HepG2 (cell line): Measurements from ENCODE around the gene GRM7.

Source experiments
- BHLHE40 ChIP-seq: IDR thresholded peaks from 2 replicates; pipeline ENCODE4 v1.6.1; 2011; ENCODE audit warnings: low read length, improper control_type of control experiment
- JUND ChIP-seq: sonication (generic); formaldehyde crosslinking; IDR thresholded peaks from 2 replicates; pipeline ENCODE4 v1.8.0; 2022; ENCODE audit warnings: mild to moderate bottlenecking, missing genetic modification reagents
- KAT7 ChIP-seq: IDR thresholded peaks from 2 replicates; pipeline ENCODE4 v1.6.1; 2018; ENCODE audit warnings: borderline replicate concordance, missing compliant biosample characterization
- PLRG1 ChIP-seq: fragments of 450-650 bp; conservative IDR thresholded peaks from 2 replicates; pipeline ENCODE4 v1.6.1; 2016
- ZFP82 ChIP-seq: sonication (generic); formaldehyde crosslinking; IDR thresholded peaks from 2 replicates; pipeline ENCODE4 v1.5.1; 2020; ENCODE audit warnings: mild to moderate bottlenecking, missing genetic modification reagents, borderline replicate concordance
- ZNF24 ChIP-seq: fragments of 450-650 bp; IDR thresholded peaks from 2 replicates; pipeline ENCODE4 v1.6.1; 2017; ENCODE audit warnings: antibody characterized with exemption, mild to moderate bottlenecking
- ZNF274 ChIP-seq: sonication (generic); formaldehyde crosslinking; IDR thresholded peaks from 2 replicates; pipeline ENCODE4 v1.5.1; 2020; ENCODE audit warnings: mild to moderate bottlenecking, missing genetic modification reagents
- ZNF530 ChIP-seq: sonication (generic); formaldehyde crosslinking; IDR thresholded peaks from 2 replicates; pipeline ENCODE4 v1.5.0; 2020; ENCODE audit warnings: low read depth, mild to moderate bottlenecking, missing genetic modification reagents
- TF ChIP-seq, protein P1 (sequence below): sonication (generic); formaldehyde crosslinking; IDR thresholded peaks from 2 replicates; pipeline ENCODE4 v1.5.0; 2020; ENCODE audit warnings: mild to moderate bottlenecking, missing genetic modification reagents, moderate library complexity
- TF ChIP-seq, protein P2 (sequence below): sonication (generic); formaldehyde crosslinking; IDR thresholded peaks from 2 replicates; pipeline ENCODE4 v1.4.0; 2020; ENCODE audit warnings: mild to moderate bottlenecking, missing genetic modification reagents
- TF ChIP-seq, protein P3 (sequence below), 2 experiments: IDR thresholded peaks; 2 replicates each; pipeline ENCODE4 v1.6.1; 2011 to 2012; ENCODE audit warnings: low read length in 2 of 2, borderline replicate concordance in 1 of 2, low read depth in 1 of 2, mild to moderate bottlenecking in 1 of 2, moderate library complexity in 1 of 2

DNA sequence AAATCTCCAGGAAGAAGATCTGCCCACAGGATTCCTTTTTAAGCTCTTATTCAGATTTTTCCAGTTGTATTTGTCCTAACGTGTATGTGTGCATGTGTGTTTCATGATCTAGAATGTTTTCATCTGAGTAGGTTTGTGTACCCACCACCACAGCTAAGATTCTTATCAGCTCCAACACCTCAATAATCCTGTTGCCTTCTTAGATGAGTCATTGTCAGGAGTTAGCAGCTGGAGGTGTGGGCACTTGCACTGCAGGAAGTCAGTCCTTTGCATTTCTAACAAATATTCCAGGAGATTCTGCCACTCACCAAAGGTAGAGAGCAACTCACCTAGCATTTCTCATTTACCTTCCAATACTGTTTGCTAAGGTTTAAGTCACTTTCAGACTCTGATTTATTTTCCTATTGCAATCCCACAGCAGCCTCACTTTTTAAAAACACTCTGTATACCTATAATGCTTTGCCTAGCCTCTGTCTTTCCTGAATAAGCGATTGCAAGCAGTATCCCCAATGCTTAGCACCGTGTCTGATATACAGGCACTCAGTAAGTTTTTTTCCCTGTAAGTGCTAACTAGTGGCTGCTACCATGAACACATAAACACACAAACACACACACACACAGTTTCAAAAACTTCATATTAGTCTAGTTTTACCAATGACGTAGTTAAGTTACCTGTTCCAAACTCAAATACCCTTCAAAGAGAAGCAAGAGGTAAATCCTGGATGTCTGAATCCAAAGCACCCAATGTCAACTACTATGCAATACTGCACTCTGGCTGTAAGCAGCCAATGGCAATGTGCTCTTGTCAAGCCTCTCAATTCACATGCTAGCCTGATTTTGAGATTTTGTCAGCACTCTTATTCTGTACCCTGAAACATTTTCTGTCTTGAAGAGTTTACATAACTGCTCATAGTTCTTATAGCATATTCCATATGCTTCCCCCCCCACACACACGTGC is 927.2 kb downstream of the GRM7 start:
- TF ChIP-seq ZFP82 (CRISPR knock-in tag) (no peak), ZNF24 (no peak), BHLHE40 (no peak), JUND (CRISPR knock-in tag) (no peak), ZNF530 (CRISPR knock-in tag) (no peak), PLRG1 (no peak), KAT7 (CRISPR knock-in tag) (no peak), ZNF274 (no peak)
- TF ChIP-seq, protein P1, sequence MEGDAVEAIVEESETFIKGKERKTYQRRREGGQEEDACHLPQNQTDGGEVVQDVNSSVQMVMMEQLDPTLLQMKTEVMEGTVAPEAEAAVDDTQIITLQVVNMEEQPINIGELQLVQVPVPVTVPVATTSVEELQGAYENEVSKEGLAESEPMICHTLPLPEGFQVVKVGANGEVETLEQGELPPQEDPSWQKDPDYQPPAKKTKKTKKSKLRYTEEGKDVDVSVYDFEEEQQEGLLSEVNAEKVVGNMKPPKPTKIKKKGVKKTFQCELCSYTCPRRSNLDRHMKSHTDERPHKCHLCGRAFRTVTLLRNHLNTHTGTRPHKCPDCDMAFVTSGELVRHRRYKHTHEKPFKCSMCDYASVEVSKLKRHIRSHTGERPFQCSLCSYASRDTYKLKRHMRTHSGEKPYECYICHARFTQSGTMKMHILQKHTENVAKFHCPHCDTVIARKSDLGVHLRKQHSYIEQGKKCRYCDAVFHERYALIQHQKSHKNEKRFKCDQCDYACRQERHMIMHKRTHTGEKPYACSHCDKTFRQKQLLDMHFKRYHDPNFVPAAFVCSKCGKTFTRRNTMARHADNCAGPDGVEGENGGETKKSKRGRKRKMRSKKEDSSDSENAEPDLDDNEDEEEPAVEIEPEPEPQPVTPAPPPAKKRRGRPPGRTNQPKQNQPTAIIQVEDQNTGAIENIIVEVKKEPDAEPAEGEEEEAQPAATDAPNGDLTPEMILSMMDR (CRISPR knock-in tag) = no peak
- TF ChIP-seq, protein P2, sequence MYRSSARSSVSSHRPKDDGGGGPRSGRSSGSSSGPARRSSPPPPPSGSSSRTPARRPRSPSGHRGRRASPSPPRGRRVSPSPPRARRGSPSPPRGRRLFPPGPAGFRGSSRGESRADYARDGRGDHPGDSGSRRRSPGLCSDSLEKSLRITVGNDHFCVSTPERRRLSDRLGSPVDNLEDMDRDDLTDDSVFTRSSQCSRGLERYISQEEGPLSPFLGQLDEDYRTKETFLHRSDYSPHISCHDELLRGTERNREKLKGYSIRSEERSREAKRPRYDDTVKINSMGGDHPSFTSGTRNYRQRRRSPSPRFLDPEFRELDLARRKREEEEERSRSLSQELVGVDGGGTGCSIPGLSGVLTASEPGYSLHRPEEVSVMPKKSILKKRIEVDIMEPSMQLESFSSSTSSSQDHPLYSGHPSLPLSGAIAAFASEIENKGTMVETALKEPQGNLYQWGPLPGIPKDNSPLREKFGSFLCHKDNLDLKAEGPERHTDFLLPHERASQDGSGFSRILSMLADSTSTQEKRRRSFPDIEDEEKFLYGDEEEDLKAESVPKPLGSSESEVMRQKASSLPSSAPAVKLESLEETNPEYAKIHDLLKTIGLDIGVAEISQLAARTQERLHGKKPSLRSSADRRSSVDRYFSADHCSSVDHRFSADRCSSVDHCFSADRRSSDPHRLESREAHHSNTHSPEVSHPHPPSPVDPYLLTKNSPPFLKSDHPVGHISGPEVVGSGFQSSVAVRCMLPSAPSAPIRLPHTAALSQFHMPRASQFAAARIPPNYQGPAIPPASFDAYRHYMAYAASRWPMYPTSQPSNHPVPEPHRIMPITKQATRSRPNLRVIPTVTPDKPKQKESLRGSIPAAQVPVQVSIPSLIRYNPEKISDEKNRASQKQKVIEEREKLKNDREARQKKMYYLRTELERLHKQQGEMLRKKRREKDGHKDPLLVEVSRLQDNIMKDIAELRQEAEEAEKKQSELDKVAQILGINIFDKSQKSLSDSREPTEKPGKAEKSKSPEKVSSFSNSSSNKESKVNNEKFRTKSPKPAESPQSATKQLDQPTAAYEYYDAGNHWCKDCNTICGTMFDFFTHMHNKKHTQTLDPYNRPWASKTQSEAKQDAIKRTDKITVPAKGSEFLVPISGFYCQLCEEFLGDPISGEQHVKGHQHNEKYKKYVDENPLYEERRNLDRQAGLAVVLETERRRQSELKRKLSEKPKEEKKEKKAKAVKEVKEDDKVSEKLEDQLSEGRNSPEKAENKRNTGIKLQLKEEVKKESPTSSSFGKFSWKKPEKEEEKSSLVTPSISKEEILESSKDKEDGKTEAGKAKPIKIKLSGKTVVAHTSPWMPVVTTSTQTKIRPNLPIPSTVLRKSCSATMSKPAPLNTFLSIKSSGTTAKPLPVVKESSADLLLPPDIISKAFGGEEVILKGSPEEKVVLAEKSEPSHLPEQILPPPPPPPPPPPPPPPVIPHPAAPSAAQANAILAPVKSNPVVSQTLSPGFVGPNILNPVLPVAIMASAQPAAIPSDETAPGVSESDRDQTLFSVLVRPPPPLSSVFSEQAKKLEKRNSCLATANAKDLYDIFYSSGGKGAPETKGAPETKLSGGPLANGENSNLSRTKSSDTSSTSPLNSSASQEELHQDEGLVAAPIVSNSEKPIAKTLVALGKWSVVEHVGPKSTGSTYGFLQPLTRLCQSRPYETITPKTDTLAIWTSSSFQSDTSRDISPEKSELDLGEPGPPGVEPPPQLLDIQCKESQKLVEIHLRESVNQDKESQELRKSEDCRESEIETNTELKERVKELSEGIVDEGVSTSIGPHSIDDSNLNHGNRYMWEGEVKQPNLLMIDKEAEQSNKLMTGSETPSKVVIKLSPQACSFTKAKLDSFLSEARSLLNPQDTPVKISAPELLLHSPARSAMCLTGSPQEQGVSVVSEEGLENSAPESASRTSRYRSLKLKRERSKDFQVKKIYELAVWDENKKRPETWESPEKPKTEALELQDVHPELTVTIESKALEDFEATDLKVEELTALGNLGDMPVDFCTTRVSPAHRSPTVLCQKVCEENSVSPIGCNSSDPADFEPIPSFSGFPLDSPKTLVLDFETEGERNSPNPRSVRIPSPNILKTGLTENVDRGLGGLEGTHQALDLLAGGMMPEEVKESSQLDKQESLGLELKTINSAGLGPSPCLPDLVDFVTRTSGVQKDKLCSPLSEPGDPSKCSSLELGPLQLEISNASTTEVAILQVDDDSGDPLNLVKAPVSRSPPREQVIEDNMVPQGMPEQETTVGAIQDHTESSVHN (CRISPR knock-in tag) = no peak
- TF ChIP-seq, protein P3, sequence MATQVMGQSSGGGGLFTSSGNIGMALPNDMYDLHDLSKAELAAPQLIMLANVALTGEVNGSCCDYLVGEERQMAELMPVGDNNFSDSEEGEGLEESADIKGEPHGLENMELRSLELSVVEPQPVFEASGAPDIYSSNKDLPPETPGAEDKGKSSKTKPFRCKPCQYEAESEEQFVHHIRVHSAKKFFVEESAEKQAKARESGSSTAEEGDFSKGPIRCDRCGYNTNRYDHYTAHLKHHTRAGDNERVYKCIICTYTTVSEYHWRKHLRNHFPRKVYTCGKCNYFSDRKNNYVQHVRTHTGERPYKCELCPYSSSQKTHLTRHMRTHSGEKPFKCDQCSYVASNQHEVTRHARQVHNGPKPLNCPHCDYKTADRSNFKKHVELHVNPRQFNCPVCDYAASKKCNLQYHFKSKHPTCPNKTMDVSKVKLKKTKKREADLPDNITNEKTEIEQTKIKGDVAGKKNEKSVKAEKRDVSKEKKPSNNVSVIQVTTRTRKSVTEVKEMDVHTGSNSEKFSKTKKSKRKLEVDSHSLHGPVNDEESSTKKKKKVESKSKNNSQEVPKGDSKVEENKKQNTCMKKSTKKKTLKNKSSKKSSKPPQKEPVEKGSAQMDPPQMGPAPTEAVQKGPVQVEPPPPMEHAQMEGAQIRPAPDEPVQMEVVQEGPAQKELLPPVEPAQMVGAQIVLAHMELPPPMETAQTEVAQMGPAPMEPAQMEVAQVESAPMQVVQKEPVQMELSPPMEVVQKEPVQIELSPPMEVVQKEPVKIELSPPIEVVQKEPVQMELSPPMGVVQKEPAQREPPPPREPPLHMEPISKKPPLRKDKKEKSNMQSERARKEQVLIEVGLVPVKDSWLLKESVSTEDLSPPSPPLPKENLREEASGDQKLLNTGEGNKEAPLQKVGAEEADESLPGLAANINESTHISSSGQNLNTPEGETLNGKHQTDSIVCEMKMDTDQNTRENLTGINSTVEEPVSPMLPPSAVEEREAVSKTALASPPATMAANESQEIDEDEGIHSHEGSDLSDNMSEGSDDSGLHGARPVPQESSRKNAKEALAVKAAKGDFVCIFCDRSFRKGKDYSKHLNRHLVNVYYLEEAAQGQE (IDR thresholded peaks at IDR 0.05; ENCODE audit: borderline replicate concordance in 1 of 2, low read depth in 1 of 2, low read length in 2 of 2) = no peak
